Endothelial cell of umbilical vein (primary cell): Measurements from ENCODE around the gene LHFPL2. TPM values are rescaled to one million over a fixed set of nuclear protein-coding genes. Genes with fewer than 3 reads are reported as not detected.

Experiments
- BruUV-seq: library from RNA; stranded (reverse); fragments of 400-500 nt; replicated peaks from 2 replicates; lab custom pipeline; 2021; lab: Mats Ljungman, UMichigan
- CTCF ChIA-PET: fragments of 300-600, 350-600 bp; sonication (Branson Sonifier 250); formaldehyde crosslinking; loops from one replicate; lab custom pipeline; 2021; ENCODE audit warnings: antibody characterized with exemption, inconsistent platforms; lab: Charles Lee
- POLR2A ChIA-PET: fragments of 300-600, 350-600 bp; sonication (Branson Sonifier 250); formaldehyde crosslinking; loops from one replicate; lab custom pipeline; 2021; ENCODE audit warnings: antibody characterized with exemption, inconsistent platforms; lab: Charles Lee
- DNase-seq: peaks from one replicate; pipeline ENCODE4 v3.0.0-alpha.2; 2011; ENCODE audit warnings: low read depth, low spot score
- FAIRE-seq: peaks from 2 replicates; lab custom pipeline; 2011; peaks lifted over from hg19 to GRCh38; lab: Jason Lieb, UNC
- H2AFZ ChIP-seq: 2 replicates; pipeline ENCODE4 v1.6.0; 2012; ENCODE audit warnings: low read depth, low read length, control low read depth, inconsistent platforms
- H3K27ac ChIP-seq: 2 replicates; pipeline ENCODE4 v1.5.1; 2011; ENCODE audit warnings: low read depth, mild to moderate bottlenecking, control low read depth, low read length, moderate library complexity; ENCODE audit not compliant: insufficient read depth
- H3K27me3 ChIP-seq, 2 experiments: 2 replicates each; pipeline versions ENCODE4 v1.6.0 to v1.6.1; 2011; ENCODE audit warnings: low read length in 2 of 2, mixed read lengths in 1 of 2; ENCODE audit not compliant: control insufficient read depth in 2 of 2, insufficient read depth in 2 of 2
- H3K36me3 ChIP-seq, 2 experiments: 2 replicates in 1 of 2; 3 replicates in 1 of 2; pipeline ENCODE4 v1.5.1; 2011; ENCODE audit warnings: low read length in 2 of 2, mild to moderate bottlenecking in 1 of 2, moderate library complexity in 1 of 2; ENCODE audit not compliant: control insufficient read depth in 2 of 2, insufficient read depth in 2 of 2; ENCODE audit errors: extremely low read depth in 1 of 2
- H3K4me1 ChIP-seq: 3 replicates; pipeline ENCODE4 v1.5.1; 2011; ENCODE audit warnings: mild to moderate bottlenecking, low read length; ENCODE audit not compliant: control insufficient read depth, insufficient read depth; ENCODE audit errors: extremely low read depth
- H3K4me2 ChIP-seq: 2 replicates; pipeline ENCODE4 v1.6.1; 2011; ENCODE audit warnings: low read length, control low read depth, mixed read lengths; ENCODE audit not compliant: insufficient read depth
- H3K4me3 ChIP-seq, 3 experiments: fragments of 200-600 bp in 1 of 3; sonication (generic), shearing (Covaris generic) in 1 of 3; replicated peaks in 1 of 3; 2 replicates each; pipeline ENCODE4 v1.5.1; 2011 to 2016; ENCODE audit warnings: control low read depth in 3 of 3, low read length in 3 of 3, mild to moderate bottlenecking in 2 of 3, inconsistent platforms in 1 of 3, low read depth in 1 of 3, moderate library complexity in 1 of 3; ENCODE audit not compliant: insufficient read depth in 1 of 3
- H3K79me2 ChIP-seq: 2 replicates; pipeline ENCODE4 v1.6.0; 2012; ENCODE audit warnings: low read length, inconsistent platforms; ENCODE audit not compliant: control insufficient read depth, insufficient read depth
- H3K9ac ChIP-seq: replicated peaks from 2 replicates; pipeline ENCODE3; 2011; ENCODE audit warnings: low read length, control low read depth; ENCODE audit not compliant: insufficient read depth; ENCODE audit errors: extremely low read depth
- H3K9me1 ChIP-seq: replicated peaks from 3 replicates; pipeline ENCODE4 v1.6.0; 2011; ENCODE audit warnings: mild to moderate bottlenecking, low read length; ENCODE audit not compliant: control insufficient read depth, insufficient read depth; ENCODE audit errors: extremely low read depth
- H3K9me3 ChIP-seq: replicated peaks from 2 replicates; pipeline ENCODE4 v1.5.1; 2012; ENCODE audit warnings: low read length, inconsistent platforms; ENCODE audit not compliant: control insufficient read depth, insufficient read depth
- H4K20me1 ChIP-seq: replicated peaks from 2 replicates; pipeline ENCODE3; 2011; ENCODE audit warnings: mild to moderate bottlenecking, low read length; ENCODE audit not compliant: control insufficient read depth, insufficient read depth; ENCODE audit errors: extremely low read depth
- EZH2 ChIP-seq: IDR thresholded peaks from 2 replicates; pipeline ENCODE4 v1.6.1; 2012; ENCODE audit warnings: borderline replicate concordance, low read depth, mild to moderate bottlenecking, moderate library complexity, low read length, inconsistent platforms; ENCODE audit not compliant: severe bottlenecking
- FOS ChIP-seq: IDR thresholded peaks from 2 replicates; pipeline ENCODE4 v1.6.1; 2011; ENCODE audit warnings: mild to moderate bottlenecking, low read length, moderate library complexity, borderline replicate concordance; ENCODE audit not compliant: insufficient read depth
- GATA2 ChIP-seq: IDR thresholded peaks from 2 replicates; pipeline ENCODE4 v1.7.0; 2011; ENCODE audit warnings: low read depth, mild to moderate bottlenecking, moderate library complexity, mixed read lengths, low read length; ENCODE audit not compliant: insufficient read length, insufficient read depth
- JUN ChIP-seq: IDR thresholded peaks from 2 replicates; pipeline ENCODE4 v1.6.1; 2011; ENCODE audit warnings: borderline replicate concordance, low read depth; ENCODE audit not compliant: insufficient read length, insufficient read depth
- MYC ChIP-seq: IDR thresholded peaks from one replicate; pipeline ENCODE4 v1.6.1; 2011; ENCODE audit warnings: mild to moderate bottlenecking, low read depth, low read length
- POLR2A ChIP-seq: IDR thresholded peaks from 2 replicates; pipeline ENCODE4 v1.6.1; 2012; ENCODE audit warnings: low read depth, mild to moderate bottlenecking, control low read depth, low read length
- POLR2AphosphoS5 ChIP-seq: IDR thresholded peaks from 2 replicates; pipeline ENCODE4 v1.6.1; 2012; ENCODE audit warnings: low read depth, mild to moderate bottlenecking, control low read depth, low read length, moderate library complexity; ENCODE audit not compliant: insufficient read depth
- dilution Hi-C: fragments of 300-500 bp; cut with MboI; formaldehyde crosslinking; loops from one replicate; pipeline ENCODE4 v1.15.0; 2019; ENCODE audit warnings: low sequenced_read_pairs; ENCODE audit not compliant: extremely low pct_ligation_motif_present
- intact Hi-C: fragments of 100-400 bp; cut with micrococcal nuclease; formaldehyde crosslinking; loops from one replicate; pipeline ENCODE4 v1.10.0; 2022
- polyA plus RNA-seq, 4 experiments: library from polyadenylated mRNA; depleted of rRNA in 3 of 4; stranded (reverse) in 3 of 4; unstranded in 1 of 4; fragments of >200 nt; gene quantifications; 2 replicates each; pipeline versions ENCODE4 v1.2.1 to v1.2.3, GENCODE V29; 2011 to 2012; ENCODE audit warnings: missing spikeins in 1 of 4
- total RNA-seq: library from RNA; stranded (reverse); gene quantifications from 2 replicates; pipeline ENCODE4 v1.2.3, GENCODE V29; 2021
- TF ChIP-seq, protein P1 (sequence below), 2 donors: IDR thresholded peaks; 1 replicate in 1 of 2; 2 replicates in 1 of 2; pipeline ENCODE4 v1.5.1; 2011; ENCODE audit warnings: low read length in 2 of 2, mild to moderate bottlenecking in 2 of 2, moderate library complexity in 2 of 2, control low read depth in 1 of 2, inconsistent platforms in 1 of 2, low read depth in 1 of 2; ENCODE audit not compliant: insufficient read depth in 1 of 2; ENCODE audit errors: extremely low read depth in 1 of 2
- TF ChIP-seq, protein P2 (sequence below): IDR thresholded peaks from 2 replicates; pipeline ENCODE4 v1.6.1; 2011; ENCODE audit not compliant: insufficient read depth, insufficient read length

LHFPL2 gene
- total and polyA plus RNA-seq, 2 donors (not counting 3 experiments of a cell fraction or from before 2014, with no cell fraction given) = 9.6 to 36.3 TPM

DNA sequence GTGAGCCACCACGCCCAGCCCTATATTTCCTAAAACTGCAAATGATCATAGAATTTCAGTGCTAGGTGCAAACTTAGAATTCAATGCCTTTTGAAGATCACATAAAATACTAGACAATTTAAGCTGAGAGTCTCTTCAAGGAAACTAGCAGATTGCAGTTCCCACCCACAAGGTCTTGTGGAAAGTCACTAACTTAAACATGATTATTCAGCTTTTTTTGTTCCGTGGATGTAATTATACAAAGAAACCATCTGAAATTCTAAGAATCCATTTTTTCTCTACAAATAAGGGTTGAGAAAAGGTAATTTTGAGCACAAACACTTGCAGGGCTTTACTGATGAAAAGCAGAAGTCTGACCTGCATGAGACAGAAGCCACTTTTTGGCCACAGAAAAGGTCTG lies 4.5 kb upstream of the LHFPL2 start:
- intact Hi-C loops = no loop called here
- Histone ChIP-seq H3K9me3 (no peaks in the 10 kb centered on the region), H2AFZ (no peak overlapping the region), H4K20me1 (no peaks in the 10 kb centered on the region), H3K9ac (no peak overlapping the region), H3K27me3 (no peaks in the 10 kb centered on the region), H3K79me2 (no peaks in the 10 kb centered on the region), H3K27ac (no peak overlapping the region), H3K4me1 (peaks cover 9% of the 10 kb centered on the region), H3K4me3 (no peak overlapping the region), H3K9me1 (no peaks in the 10 kb centered on the region), H3K4me2 (no peak overlapping the region), H3K36me3 (no peaks in the 10 kb centered on the region)
- TF ChIP-seq GATA2 = no peak
- no peak for TF ChIP-seq POLR2A
- TF ChIP-seq, protein P1, sequence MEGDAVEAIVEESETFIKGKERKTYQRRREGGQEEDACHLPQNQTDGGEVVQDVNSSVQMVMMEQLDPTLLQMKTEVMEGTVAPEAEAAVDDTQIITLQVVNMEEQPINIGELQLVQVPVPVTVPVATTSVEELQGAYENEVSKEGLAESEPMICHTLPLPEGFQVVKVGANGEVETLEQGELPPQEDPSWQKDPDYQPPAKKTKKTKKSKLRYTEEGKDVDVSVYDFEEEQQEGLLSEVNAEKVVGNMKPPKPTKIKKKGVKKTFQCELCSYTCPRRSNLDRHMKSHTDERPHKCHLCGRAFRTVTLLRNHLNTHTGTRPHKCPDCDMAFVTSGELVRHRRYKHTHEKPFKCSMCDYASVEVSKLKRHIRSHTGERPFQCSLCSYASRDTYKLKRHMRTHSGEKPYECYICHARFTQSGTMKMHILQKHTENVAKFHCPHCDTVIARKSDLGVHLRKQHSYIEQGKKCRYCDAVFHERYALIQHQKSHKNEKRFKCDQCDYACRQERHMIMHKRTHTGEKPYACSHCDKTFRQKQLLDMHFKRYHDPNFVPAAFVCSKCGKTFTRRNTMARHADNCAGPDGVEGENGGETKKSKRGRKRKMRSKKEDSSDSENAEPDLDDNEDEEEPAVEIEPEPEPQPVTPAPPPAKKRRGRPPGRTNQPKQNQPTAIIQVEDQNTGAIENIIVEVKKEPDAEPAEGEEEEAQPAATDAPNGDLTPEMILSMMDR (IDR thresholded peaks at IDR 0.05; ENCODE audit: extremely low read depth in 1 of 2, insufficient read depth in 1 of 2, low read depth in 1 of 2, low read length in 2 of 2) = no peak
- no peak for TF ChIP-seq JUN
- TF ChIP-seq, protein P2, sequence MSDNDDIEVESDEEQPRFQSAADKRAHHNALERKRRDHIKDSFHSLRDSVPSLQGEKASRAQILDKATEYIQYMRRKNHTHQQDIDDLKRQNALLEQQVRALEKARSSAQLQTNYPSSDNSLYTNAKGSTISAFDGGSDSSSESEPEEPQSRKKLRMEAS = no peak
- no peak for TF ChIP-seq POLR2AphosphoS5
- no peak for TF ChIP-seq FOS
- TF ChIP-seq MYC = no peak
- TF ChIP-seq EZH2 = no peak
- dilution Hi-C loops = no loop called here
- FAIRE-seq (no peak), DNase-seq (no peak)
- ChIA-PET CTCF (interaction anchor here (0.6 to 1.9 kb wide), 2 partner anchors 119 to 234 kb away, joined by 3 read pairs; no protein-coding TSS in a partner anchor), POLR2A (no interaction called here)
- BruUV-seq = no TSS peak
